IMR-90 (cell line): ENCODE results near the gene ACAP1. TPM values are rescaled to one million over a fixed set of nuclear protein-coding genes. Genes with fewer than 3 reads are reported as not detected.

Experiments used
- ATAC-seq: fragments of 200-7000 bp; cut with Tn5 transposase; 2 replicates; pipeline ENCODE4 v1.9.1; 2020; ENCODE audit warnings: low read depth, mild to moderate bottlenecking, moderate library complexity
- BruUV-seq: library from RNA; stranded (reverse); fragments of 400-500 nt; replicated peaks from 2 replicates; lab custom pipeline; 2021; lab: Mats Ljungman, UMichigan
- CTCF ChIA-PET: fragments of 300-600 bp; formaldehyde crosslinking; extraction: SDS; loops from one replicate; lab custom pipeline; 2021; ENCODE audit warnings: antibody characterized with exemption; lab: Yijun Ruan, JAX
- POLR2A ChIA-PET: fragments of 300-600 bp; sonication (Branson Sonifier 250); formaldehyde crosslinking; loops from one replicate; lab custom pipeline; 2022; ENCODE audit warnings: antibody characterized with exemption; ENCODE audit not compliant: unreplicated experiment; lab: Charles Lee
- DNase-seq: peaks from one replicate; pipeline ENCODE4 v3.0.0; 2013
- H2AFZ ChIP-seq: replicated peaks from 2 replicates; pipeline ENCODE3; 2013; ENCODE audit warnings: low read length, mild to moderate bottlenecking; ENCODE audit not compliant: poor library complexity
- H2AK5ac ChIP-seq: 2 replicates; pipeline ENCODE4 v1.6.1; 2013; ENCODE audit warnings: low read depth, low read length, inconsistent platforms
- H2AK9ac ChIP-seq: replicated peaks from 2 replicates; pipeline ENCODE3; 2013; ENCODE audit warnings: mild to moderate bottlenecking, low read depth, low read length, moderate library complexity; ENCODE audit not compliant: poor library complexity
- H2BK120ac ChIP-seq: 2 replicates; pipeline ENCODE4 v1.6.1; 2013; ENCODE audit warnings: low read depth, low read length, inconsistent platforms
- H2BK15ac ChIP-seq: 3 replicates; pipeline ENCODE4 v1.6.1; 2013; ENCODE audit warnings: low read depth, low read length, inconsistent platforms
- H2BK20ac ChIP-seq: 2 replicates; pipeline ENCODE4 v1.6.1; 2013; ENCODE audit warnings: low read depth, mild to moderate bottlenecking, inconsistent platforms, low read length, moderate library complexity
- H2BK5ac ChIP-seq: 2 replicates; pipeline ENCODE4 v1.6.1; 2013; ENCODE audit warnings: mild to moderate bottlenecking, low read depth, low read length, inconsistent platforms; ENCODE audit not compliant: poor library complexity, severe bottlenecking
- H3K14ac ChIP-seq: replicated peaks from 2 replicates; pipeline ENCODE4 v1.6.1; 2013; ENCODE audit warnings: low read depth, low read length, inconsistent platforms
- H3K18ac ChIP-seq: 2 replicates; pipeline ENCODE4 v1.6.1; 2013; ENCODE audit warnings: low read depth, low read length, control low read depth
- H3K23ac ChIP-seq: 2 replicates; pipeline ENCODE4 v1.6.1; 2013; ENCODE audit warnings: low read depth, low read length, inconsistent platforms
- H3K27ac ChIP-seq: 2 replicates; pipeline ENCODE4 v1.5.1; 2013; ENCODE audit warnings: mild to moderate bottlenecking, control low read depth, low read length; ENCODE audit not compliant: insufficient read depth
- H3K27me3 ChIP-seq: 2 replicates; pipeline ENCODE4 v1.6.1; 2013; ENCODE audit warnings: low read length; ENCODE audit not compliant: control insufficient read depth, insufficient read depth
- H3K36me3 ChIP-seq: 2 replicates; pipeline ENCODE4 v1.6.1; 2013; ENCODE audit warnings: low read length, mixed read lengths; ENCODE audit not compliant: control insufficient read depth, insufficient read depth
- H3K4ac ChIP-seq: 2 replicates; pipeline ENCODE4 v1.6.1; 2013; ENCODE audit warnings: low read depth, low read length, inconsistent platforms
- H3K4me1 ChIP-seq: 2 replicates; pipeline ENCODE4 v1.6.1; 2013; ENCODE audit warnings: low read length, mixed read lengths; ENCODE audit not compliant: control insufficient read depth, insufficient read depth
- H3K4me2 ChIP-seq: 2 replicates; pipeline ENCODE4 v1.6.1; 2013; ENCODE audit warnings: low read depth, mild to moderate bottlenecking, control low read depth, low read length, moderate library complexity
- H3K4me3 ChIP-seq: 2 replicates; pipeline ENCODE4 v1.5.1; 2013; ENCODE audit warnings: low read depth, mild to moderate bottlenecking, control low read depth, low read length, moderate library complexity; ENCODE audit not compliant: insufficient read depth
- H3K56ac ChIP-seq: 2 replicates; pipeline ENCODE4 v1.6.1; 2013; ENCODE audit warnings: low read length, inconsistent platforms; ENCODE audit not compliant: insufficient read depth; ENCODE audit errors: extremely low read depth
- H3K79me1 ChIP-seq, 2 experiments: 2 replicates each; pipeline ENCODE4 v1.6.1; 2013; ENCODE audit warnings: low read length in 2 of 2, inconsistent platforms in 1 of 2, low read depth in 1 of 2
- H3K9ac ChIP-seq: 2 replicates; pipeline ENCODE4 v1.6.1; 2013; ENCODE audit warnings: low read depth, low read length, control low read depth
- H3K9me1 ChIP-seq: 2 replicates; pipeline ENCODE4 v1.6.1; 2013; ENCODE audit warnings: low read length, inconsistent platforms; ENCODE audit not compliant: insufficient read depth
- H3K9me3 ChIP-seq: 2 replicates; pipeline ENCODE4 v1.6.1; 2013; ENCODE audit warnings: low read length; ENCODE audit not compliant: control insufficient read depth, insufficient read depth
- H4K20me1 ChIP-seq: 2 replicates; pipeline ENCODE4 v1.6.1; 2013; ENCODE audit warnings: low read length, inconsistent platforms; ENCODE audit not compliant: insufficient read depth
- H4K5ac ChIP-seq: 2 replicates; pipeline ENCODE4 v1.6.1; 2013; ENCODE audit warnings: mild to moderate bottlenecking, low read depth, low read length, control low read depth
- H4K8ac ChIP-seq, 2 experiments: 2 replicates each; pipeline ENCODE4 v1.6.1; 2013; ENCODE audit warnings: low read depth in 2 of 2, low read length in 2 of 2, control low read depth in 1 of 2, inconsistent platforms in 1 of 2
- H4K91ac ChIP-seq: 2 replicates; pipeline ENCODE4 v1.6.1; 2013; ENCODE audit warnings: low read depth, low read length, inconsistent platforms; ENCODE audit not compliant: insufficient read depth
- BHLHE40 ChIP-seq: fragments of 150-350 bp; IDR thresholded peaks from 2 replicates; pipeline ENCODE4 v1.6.1; 2016; ENCODE audit warnings: mild to moderate bottlenecking, low read depth, low read length
- CEBPB ChIP-seq: IDR thresholded peaks from 2 replicates; pipeline ENCODE4 v1.6.1; 2012; ENCODE audit warnings: low read depth, low read length, improper control_type of control experiment
- CHD1 ChIP-seq: IDR thresholded peaks from 2 replicates; pipeline ENCODE4 v1.6.1; 2012; ENCODE audit warnings: low read depth, low read length, improper control_type of control experiment
- CTCF ChIP-seq: conservative IDR thresholded peaks from 2 replicates; pipeline ENCODE4 v1.5.1; 2012; ENCODE audit warnings: mild to moderate bottlenecking, low read depth, low read length, improper control_type of control experiment
- FOS ChIP-seq: fragments of 150-350 bp; IDR thresholded peaks from 2 replicates; pipeline ENCODE4 v1.6.1; 2016; ENCODE audit warnings: low read depth, low read length
- MAFK ChIP-seq: IDR thresholded peaks from 2 replicates; pipeline ENCODE4 v1.6.1; 2012; ENCODE audit warnings: low read depth, low read length, improper control_type of control experiment
- MAZ ChIP-seq: IDR thresholded peaks from 2 replicates; pipeline ENCODE4 v1.6.1; 2012; ENCODE audit warnings: low read depth, mild to moderate bottlenecking, low read length, improper control_type of control experiment, moderate library complexity, borderline replicate concordance
- MXI1 ChIP-seq: IDR thresholded peaks from 2 replicates; pipeline ENCODE4 v1.6.1; 2012; ENCODE audit warnings: low read depth, mild to moderate bottlenecking, low read length, moderate library complexity, borderline replicate concordance
- NFE2L2 ChIP-seq: fragments of 150-350 bp; IDR thresholded peaks from 2 replicates; pipeline ENCODE4 v1.6.1; 2016; ENCODE audit warnings: low read depth, mild to moderate bottlenecking, low read length
- POLR2A ChIP-seq: IDR thresholded peaks from 2 replicates; pipeline ENCODE4 v1.6.1; 2012; ENCODE audit warnings: mild to moderate bottlenecking, low read depth, low read length
- RAD21 ChIP-seq: IDR thresholded peaks from 2 replicates; pipeline ENCODE4 v1.6.1; 2012; ENCODE audit warnings: low read length, improper control_type of control experiment
- RCOR1 ChIP-seq: IDR thresholded peaks from 2 replicates; pipeline ENCODE4 v1.6.1; 2012; ENCODE audit warnings: mild to moderate bottlenecking, low read length, improper control_type of control experiment; ENCODE audit not compliant: insufficient replicate concordance
- RFX5 ChIP-seq: IDR thresholded peaks from 2 replicates; pipeline ENCODE4 v1.8.0; 2012; ENCODE audit warnings: low read depth, mild to moderate bottlenecking, low read length, moderate library complexity
- SMC3 ChIP-seq: fragments of 150-350 bp; IDR thresholded peaks from 2 replicates; pipeline ENCODE4 v1.6.1; 2016; ENCODE audit warnings: low read depth, mild to moderate bottlenecking, antibody characterized with exemption, low read length, moderate library complexity
- WGBS, 2 experiments: methylation state at CpG; one replicate each; pipeline versions ENCODE4 v1.1.5 to v1.1.7; 2013; ENCODE audit warnings: missing lambda C conversion rate in 2 of 2; ENCODE audit not compliant: insufficient read length in 1 of 2; ENCODE audit errors: extremely low coverage in 2 of 2; 5-methylcytosine and 5-hydroxymethylcytosine counted together
- dilution Hi-C: fragments of 300-500 bp; cut with HindIII; formaldehyde crosslinking; loops from one replicate; pipeline ENCODE4 v1.14.3; 2018; ENCODE audit warnings: low sequenced_read_pairs; ENCODE audit not compliant: unreplicated experiment
- in situ Hi-C: fragments of 300-500 bp; cut with MboI; formaldehyde crosslinking; loops from 3 replicates; pipeline ENCODE4 v1.14.3; 2019; ENCODE audit warnings: low sequenced_read_pairs, inconsistent platforms, mixed read lengths
- intact Hi-C: fragments of 100-400 bp; cut with micrococcal nuclease; formaldehyde crosslinking; loops from 2 replicates; pipeline ENCODE4 v1.10.0; 2022
- polyA plus RNA-seq, 3 experiments: library from polyadenylated mRNA; depleted of rRNA; stranded (reverse); fragments of >200 nt; gene quantifications; 2 replicates each; pipeline ENCODE4 v1.2.3, GENCODE V29; 2012; ENCODE audit warnings: low replicate concordance in 1 of 3
- total RNA-seq: library from RNA; depleted of rRNA; stranded (reverse); fragments of >200 nt; gene quantifications from 2 replicates; pipeline ENCODE4 v1.2.3, GENCODE V29; 2012
- TF ChIP-seq, protein P1 (sequence below): fragments of 150-350 bp; IDR thresholded peaks from 2 replicates; pipeline ENCODE4 v1.6.1; 2017; ENCODE audit warnings: mild to moderate bottlenecking, antibody characterized with exemption, low read length, low read depth

The ACAP1 gene
- total and polyA plus RNA-seq, 2 of the 4 experiments (the other 2 are of a cell fraction): under 0.01 to 2.1 TPM

- no peak for TF ChIP-seq BHLHE40
Observed at GRCh38 chr17:7292194-7292593, 44.1 kb upstream of the ACAP1 start (continued).

DNA sequence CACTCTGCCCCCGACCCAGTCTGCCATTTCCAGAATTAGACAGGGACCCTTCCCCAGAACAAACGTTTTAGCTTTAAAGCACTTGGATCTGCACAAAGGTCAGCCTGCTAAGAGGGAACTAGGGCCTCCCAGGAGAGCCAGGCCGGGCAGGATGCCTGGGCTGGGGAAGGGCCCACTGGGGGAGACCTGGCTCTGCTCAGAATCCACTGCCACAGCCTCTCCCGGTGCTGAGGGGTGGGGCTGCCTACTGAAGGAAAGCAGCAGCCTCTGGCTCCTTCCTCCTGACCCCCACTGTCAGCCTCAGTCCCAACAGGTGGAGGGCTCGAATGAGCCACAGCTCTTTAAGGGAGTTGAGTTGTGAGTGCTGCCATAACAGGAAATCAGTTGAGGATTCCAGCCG lies 43.6 kb upstream of the ACAP1 start:
- in situ Hi-C loops: no loop called here
- TF ChIP-seq NFE2L2 (no peak), MXI1 (no peak), RFX5 (no peak), SMC3 (no peak), FOS (no peak), MAFK (no peak), MAZ (no peak), CHD1 (no peak), RCOR1 (no peak), CEBPB (no peak), BHLHE40 (no peak), POLR2A (no peak), CTCF (no peak), RAD21 (no peak)
- TF ChIP-seq, protein P1, sequence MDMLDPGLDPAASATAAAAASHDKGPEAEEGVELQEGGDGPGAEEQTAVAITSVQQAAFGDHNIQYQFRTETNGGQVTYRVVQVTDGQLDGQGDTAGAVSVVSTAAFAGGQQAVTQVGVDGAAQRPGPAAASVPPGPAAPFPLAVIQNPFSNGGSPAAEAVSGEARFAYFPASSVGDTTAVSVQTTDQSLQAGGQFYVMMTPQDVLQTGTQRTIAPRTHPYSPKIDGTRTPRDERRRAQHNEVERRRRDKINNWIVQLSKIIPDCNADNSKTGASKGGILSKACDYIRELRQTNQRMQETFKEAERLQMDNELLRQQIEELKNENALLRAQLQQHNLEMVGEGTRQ: no peak

More for the DNA sequence above, 43.6 kb upstream of the ACAP1 start:
- Histone ChIP-seq H4K5ac (no peak overlapping the region), H3K4me1 (peaks cover 3% of the 10 kb centered on the region), H3K4ac (no peak overlapping the region), H3K56ac (no peak overlapping the region), H4K20me1 (0 out of 2 replicates have a peak, but pooled peaks cover 3% of the 10 kb centered on the region), H2BK15ac (no peak overlapping the region), H3K27me3 (peaks cover 65% of the 10 kb centered on the region), H3K27ac (no peak overlapping the region), H3K9me1 (no peaks in the 10 kb centered on the region; the same call in 1 of the 2 replicates), H3K4me2 (no peak overlapping the region), H4K91ac (no peak overlapping the region), H3K14ac (no peak overlapping the region), H3K36me3 (no peaks in the 10 kb centered on the region), H3K4me3 (no peak overlapping the region), H3K9me3 (no peaks in the 10 kb centered on the region; the same call in 1 of the 2 replicates), H2BK5ac (no peak overlapping the region), H3K79me1 (no peaks in the 10 kb centered on the region), H2AFZ (no peak overlapping the region), H2AK5ac (no peak overlapping the region), H2BK20ac (no peak overlapping the region), H4K8ac (no peak overlapping the region), H3K9ac (no peak overlapping the region), H3K18ac (no peak overlapping the region), H2BK120ac (no peak overlapping the region), H2AK9ac (no peak overlapping the region), H3K23ac (no peak overlapping the region)
- ATAC-seq (no peak), DNase-seq (no peak)
- WGBS, 2 experiments: 0% methylated on average over 1 of the region's 6 CpGs; no CpG with 5 or more reads in 1 of the 2 experiments
- ChIA-PET CTCF (no interaction called here), POLR2A (no interaction called here)
- intact Hi-C loops: no loop called here
- no TSS peak for BruUV-seq
- dilution Hi-C loops: no loop called here
